WTC11 (cell line): Measurements from ENCODE around the gene STAC.

Experiments
- ARID4B ChIP-seq: sonication (generic); formaldehyde crosslinking; IDR thresholded peaks from 2 replicates; pipeline ENCODE4 v1.8.0; 2023; ENCODE audit warnings: missing genetic modification reagents, mild to moderate bottlenecking, borderline replicate concordance
- ATF3 ChIP-seq: sonication (generic); formaldehyde crosslinking; conservative IDR thresholded peaks from 2 replicates; pipeline ENCODE4 v1.8.1; 2022; ENCODE audit warnings: mild to moderate bottlenecking, missing genetic modification reagents
- CREB1 ChIP-seq: sonication (generic); formaldehyde crosslinking; IDR thresholded peaks from 2 replicates; pipeline ENCODE4 v1.8.0; 2023; ENCODE audit warnings: mild to moderate bottlenecking, missing genetic modification reagents
- CTCF ChIP-seq: fragments of 200-600 bp; IDR thresholded peaks from 2 replicates; pipeline ENCODE4 v1.8.0; 2022; ENCODE audit warnings: antibody characterized with exemption
- E2F4 ChIP-seq: sonication (generic); formaldehyde crosslinking; IDR thresholded peaks from 2 replicates; pipeline ENCODE4 v1.8.1; 2022; ENCODE audit warnings: low read depth, mild to moderate bottlenecking, moderate library complexity, missing genetic modification reagents, borderline replicate concordance
- E2F5 ChIP-seq: sonication (generic); formaldehyde crosslinking; IDR thresholded peaks from 2 replicates; pipeline ENCODE4 v1.8.1; 2022; ENCODE audit warnings: mild to moderate bottlenecking, moderate library complexity, missing genetic modification reagents
- GABPB1 ChIP-seq: sonication (generic); formaldehyde crosslinking; IDR thresholded peaks from 2 replicates; pipeline ENCODE4 v1.8.1; 2023; ENCODE audit warnings: mild to moderate bottlenecking, missing genetic modification reagents
- GTF2I ChIP-seq: fragments of 250-450 bp; sonication (Bioruptor Pico); conservative IDR thresholded peaks from 2 replicates; pipeline ENCODE4 v1.4.0; 2021; ENCODE audit warnings: mild to moderate bottlenecking
- SP1 ChIP-seq: sonication (generic); formaldehyde crosslinking; conservative IDR thresholded peaks from 2 replicates; pipeline ENCODE4 v1.8.1; 2022; ENCODE audit warnings: missing genetic modification reagents

GRCh38 chr3:36476286-36476942 is 96.1 kb downstream of the STAC start:
- TF ChIP-seq CTCF (no peak), SP1 (CRISPR knock-in tag) (no peak), GABPB1 (CRISPR knock-in tag) (no peak), ATF3 (CRISPR knock-in tag) (no peak), ARID4B (no peak), GTF2I (no peak), E2F4 (CRISPR knock-in tag) (no peak), CREB1 (CRISPR knock-in tag) (no peak), E2F5 (CRISPR knock-in tag) (no peak)
